GM19023 (cell line): Measurements from ENCODE around the gene CD36.

Experiments used
- ATAC-seq: cut with Tn5 transposase; IDR thresholded peaks from one replicate; pipeline ENCODE4 v1.9.1; 2021; ENCODE audit warnings: mild to moderate bottlenecking, moderate library complexity; ENCODE audit not compliant: unreplicated experiment

Gene CD36

GRCh38 chr7:80637911-80638765 is at the start of gene CD36:
CD36 (plus strand) TSS chr7:80638642; CDS start chr7:80646741, 8,099 bp downstream.
- ATAC-seq: no peak

GRCh38 chr7:80589631-80590030 is 48.8 kb upstream of the CD36 start:
- ATAC-seq: no peak

GRCh38 chr7:80591654-80592053 is 46.8 kb upstream of the CD36 start:
- ATAC-seq: no peak

- no peak for ATAC-seq
Observed at GRCh38 chr7:80593869-80594586, 44.4 kb upstream of the CD36 start.

GRCh38 chr7:80596933-80597517 is 41.4 kb upstream of the CD36 start:
- no peak for ATAC-seq

GRCh38 chr7:80597875-80598274 is 40.6 kb upstream of the CD36 start:
- ATAC-seq: no peak

GRCh38 chr7:80600046-80600445 is 38.4 kb upstream of the CD36 start:
- no peak for ATAC-seq

- ATAC-seq: no peak
Observed at GRCh38 chr7:80601999-80602398, 36.4 kb upstream of the CD36 start.

GRCh38 chr7:80603940-80604339 is 34.5 kb upstream of the CD36 start:
- no peak for ATAC-seq

- ATAC-seq: no peak
Observed at GRCh38 chr7:80604436-80604835, 34.0 kb upstream of the CD36 start.

GRCh38 chr7:80607136-80607535 is 31.3 kb upstream of the CD36 start:
- no peak for ATAC-seq

GRCh38 chr7:80608336-80608735 is 30.1 kb upstream of the CD36 start:
- no peak for ATAC-seq

- ATAC-seq: no peak
Observed at GRCh38 chr7:80609751-80610150, 28.7 kb upstream of the CD36 start.

GRCh38 chr7:80611353-80611752 is 27.1 kb upstream of the CD36 start:
- ATAC-seq: no peak

- ATAC-seq: no peak
Observed at GRCh38 chr7:80611779-80612178, 26.7 kb upstream of the CD36 start.

- ATAC-seq: no peak
Observed at GRCh38 chr7:80612880-80613279, 25.6 kb upstream of the CD36 start.

- no peak for ATAC-seq
Observed at GRCh38 chr7:80613519-80613918, 24.9 kb upstream of the CD36 start.

GRCh38 chr7:80614851-80615271 is 23.6 kb upstream of the CD36 start:
- no peak for ATAC-seq

GRCh38 chr7:80618096-80618495 is 20.3 kb upstream of the CD36 start:
- ATAC-seq: no peak

GRCh38 chr7:80619741-80620140 is 18.7 kb upstream of the CD36 start:
- no peak for ATAC-seq

GRCh38 chr7:80622541-80622940 is 15.9 kb upstream of the CD36 start:
- no peak for ATAC-seq
